ENCODE data around the gene SRSF12. TPM values are rescaled to one million over a fixed set of nuclear protein-coding genes. Genes with fewer than 3 reads are reported as not detected.
A peak's percentile ranks its signal among the peaks of the same experiment; 100 is the strongest.

Gene SRSF12
- total RNA-seq, 1 donor from 2014 or later = 12.1 TPM

DNA sequence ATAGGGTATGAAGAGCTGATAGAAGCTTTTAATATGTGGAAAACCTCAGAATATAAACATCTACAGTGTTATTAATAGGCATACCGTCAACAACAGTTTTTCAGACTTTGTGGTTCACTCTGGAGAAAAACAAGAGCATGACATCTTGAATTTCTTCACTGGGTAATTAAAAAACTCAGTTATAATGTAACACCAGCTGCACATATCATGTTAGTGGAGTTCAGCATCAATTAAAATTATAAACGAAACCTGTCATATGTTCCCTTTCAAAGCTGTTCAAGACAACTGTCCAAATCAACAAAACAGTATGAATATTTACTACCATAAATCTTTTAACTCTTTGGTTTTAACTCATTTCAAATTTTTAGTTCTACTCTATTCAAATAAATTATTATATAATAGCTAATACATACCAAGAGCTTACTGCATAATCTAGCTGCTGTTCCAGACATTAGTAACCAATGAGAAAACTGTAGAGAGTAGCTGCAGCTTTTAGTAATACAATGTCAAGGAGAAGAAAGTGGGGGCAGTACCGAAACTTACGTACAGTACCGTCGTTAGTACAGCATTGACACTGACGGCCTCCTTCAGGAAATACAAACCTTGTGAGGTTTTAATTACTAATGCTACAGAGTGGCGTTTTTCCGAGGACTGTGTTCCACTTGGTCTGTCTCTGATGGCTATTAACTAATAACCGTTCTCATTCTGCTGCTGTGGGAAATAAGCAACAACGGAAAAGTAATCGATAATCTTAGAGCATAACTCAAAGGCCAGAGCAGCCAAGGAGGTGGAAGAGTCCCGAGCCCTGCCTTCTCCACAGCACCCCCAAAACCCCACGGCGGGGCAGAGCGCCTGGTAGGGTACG is 27.5 kb upstream of the SRSF12 start:
- peaks cover 5% of the 10 kb centered on the region for H3K36me3 Mint-ChIP-seq (ENCODE audit: unreplicated experiment)
- TF ChIP-seq, protein P1, sequence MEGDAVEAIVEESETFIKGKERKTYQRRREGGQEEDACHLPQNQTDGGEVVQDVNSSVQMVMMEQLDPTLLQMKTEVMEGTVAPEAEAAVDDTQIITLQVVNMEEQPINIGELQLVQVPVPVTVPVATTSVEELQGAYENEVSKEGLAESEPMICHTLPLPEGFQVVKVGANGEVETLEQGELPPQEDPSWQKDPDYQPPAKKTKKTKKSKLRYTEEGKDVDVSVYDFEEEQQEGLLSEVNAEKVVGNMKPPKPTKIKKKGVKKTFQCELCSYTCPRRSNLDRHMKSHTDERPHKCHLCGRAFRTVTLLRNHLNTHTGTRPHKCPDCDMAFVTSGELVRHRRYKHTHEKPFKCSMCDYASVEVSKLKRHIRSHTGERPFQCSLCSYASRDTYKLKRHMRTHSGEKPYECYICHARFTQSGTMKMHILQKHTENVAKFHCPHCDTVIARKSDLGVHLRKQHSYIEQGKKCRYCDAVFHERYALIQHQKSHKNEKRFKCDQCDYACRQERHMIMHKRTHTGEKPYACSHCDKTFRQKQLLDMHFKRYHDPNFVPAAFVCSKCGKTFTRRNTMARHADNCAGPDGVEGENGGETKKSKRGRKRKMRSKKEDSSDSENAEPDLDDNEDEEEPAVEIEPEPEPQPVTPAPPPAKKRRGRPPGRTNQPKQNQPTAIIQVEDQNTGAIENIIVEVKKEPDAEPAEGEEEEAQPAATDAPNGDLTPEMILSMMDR (IDR thresholded peaks at IDR 0.05; ENCODE audit: partially characterized antibody, unreplicated experiment) = no peak
- H3K4me1 Mint-ChIP-seq (ENCODE audit: low read depth, unreplicated experiment) = no peaks in the 10 kb centered on the region
- peaks cover 2% of the 10 kb centered on the region for H3K9me3 Mint-ChIP-seq (ENCODE audit: unreplicated experiment)
- DNase-seq = no peak
- peak overlapping the region; percentile 90 for H3K4me3 Mint-ChIP-seq (ENCODE audit: unreplicated experiment)
- no peak overlapping the region for H3K27ac Mint-ChIP-seq (ENCODE audit: unreplicated experiment)
- H3K27me3 Mint-ChIP-seq (ENCODE audit: unreplicated experiment) = peaks cover 9% of the 10 kb centered on the region

DNA sequence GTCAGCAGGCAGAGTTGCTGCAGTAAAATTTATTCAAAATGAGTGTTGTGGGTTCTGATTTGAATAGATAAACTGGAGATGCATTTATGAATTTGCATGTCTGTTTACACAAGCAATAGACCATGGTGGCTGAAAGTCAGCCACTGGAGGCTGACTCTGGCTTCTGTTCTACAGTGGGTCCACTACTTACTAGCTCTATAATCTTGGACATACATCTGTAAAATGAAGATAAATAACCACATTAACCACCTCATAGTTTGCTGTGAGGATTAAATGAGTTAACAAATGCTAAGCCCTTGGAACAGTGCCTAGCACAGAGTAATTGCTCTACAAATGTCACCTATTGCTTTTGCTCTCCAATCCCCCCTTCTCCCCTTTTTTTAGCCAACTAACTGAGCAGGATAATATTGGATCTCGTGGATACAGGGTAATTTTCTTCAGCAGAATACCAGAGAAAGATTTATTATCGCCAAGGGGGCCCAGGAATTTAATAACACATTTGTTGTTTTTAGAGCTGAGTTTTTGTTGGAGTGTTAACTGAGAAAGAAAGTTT is 26.6 kb upstream of the SRSF12 start:
- Mint-ChIP-seq H3K36me3 (ENCODE audit: unreplicated experiment) (peaks cover 5% of the 10 kb centered on the region), H3K4me1 (ENCODE audit: low read depth, unreplicated experiment) (no peaks in the 10 kb centered on the region), H3K27ac (ENCODE audit: unreplicated experiment) (no peak overlapping the region), H3K9me3 (ENCODE audit: unreplicated experiment) (peaks cover 2% of the 10 kb centered on the region), H3K27me3 (ENCODE audit: unreplicated experiment) (peaks cover 9% of the 10 kb centered on the region), H3K4me3 (ENCODE audit: unreplicated experiment) (no peak overlapping the region)
- TF ChIP-seq, protein P1 (IDR thresholded peaks at IDR 0.05; ENCODE audit: partially characterized antibody, unreplicated experiment) = no peak
- DNase-seq = no peak

DNA sequence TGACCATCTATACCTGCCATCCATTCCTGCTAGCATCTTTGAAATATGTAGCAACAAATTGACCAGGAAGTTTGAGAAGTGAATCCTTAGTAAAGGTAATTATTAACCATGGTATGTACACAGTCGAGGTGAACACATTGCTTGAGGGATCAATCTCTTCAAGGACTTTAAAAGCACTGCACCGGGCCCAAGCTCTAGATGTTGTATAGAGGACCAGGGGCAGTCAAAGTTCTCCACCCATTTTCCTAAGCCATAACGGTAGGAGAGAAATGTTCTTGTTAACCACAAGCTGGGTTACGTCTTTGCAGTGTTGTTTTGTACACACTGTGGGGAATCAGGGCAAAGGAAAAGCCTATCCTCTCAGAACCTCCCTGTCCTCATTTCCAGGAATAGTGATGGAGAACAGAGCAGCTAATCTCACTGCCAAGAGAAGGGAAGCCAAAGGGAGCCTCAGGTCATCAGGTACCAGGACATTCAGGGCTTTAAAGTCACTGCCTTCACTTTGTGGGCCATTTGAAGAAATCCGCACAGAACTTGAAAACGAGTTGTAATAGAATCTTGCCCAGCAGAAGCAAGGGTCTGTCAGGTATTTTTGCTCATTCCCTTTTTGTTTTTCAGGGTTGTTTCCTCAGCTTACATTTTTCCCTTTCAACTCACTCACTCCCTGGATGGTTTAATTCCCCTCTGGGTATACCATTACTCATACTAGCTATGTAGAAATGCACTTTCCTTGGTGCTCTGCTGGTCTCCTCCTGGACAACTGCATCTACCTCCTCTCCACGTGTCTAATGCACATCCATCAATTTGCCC is 22.7 kb upstream of the SRSF12 start:
- TF ChIP-seq, protein P1 (IDR thresholded peaks at IDR 0.05; ENCODE audit: partially characterized antibody, unreplicated experiment) = no peak
- DNase-seq = no peak
- peaks cover 1% of the 10 kb centered on the region for H3K9me3 Mint-ChIP-seq (ENCODE audit: unreplicated experiment)
- peaks cover 1% of the 10 kb centered on the region for H3K27me3 Mint-ChIP-seq (ENCODE audit: unreplicated experiment)
- H3K4me3 Mint-ChIP-seq (ENCODE audit: unreplicated experiment) = no peak overlapping the region
- H3K36me3 Mint-ChIP-seq (ENCODE audit: unreplicated experiment) = no peaks in the 10 kb centered on the region
- H3K27ac Mint-ChIP-seq (ENCODE audit: unreplicated experiment) = no peak overlapping the region
- no peaks in the 10 kb centered on the region for H3K4me1 Mint-ChIP-seq (ENCODE audit: low read depth, unreplicated experiment)

DNA sequence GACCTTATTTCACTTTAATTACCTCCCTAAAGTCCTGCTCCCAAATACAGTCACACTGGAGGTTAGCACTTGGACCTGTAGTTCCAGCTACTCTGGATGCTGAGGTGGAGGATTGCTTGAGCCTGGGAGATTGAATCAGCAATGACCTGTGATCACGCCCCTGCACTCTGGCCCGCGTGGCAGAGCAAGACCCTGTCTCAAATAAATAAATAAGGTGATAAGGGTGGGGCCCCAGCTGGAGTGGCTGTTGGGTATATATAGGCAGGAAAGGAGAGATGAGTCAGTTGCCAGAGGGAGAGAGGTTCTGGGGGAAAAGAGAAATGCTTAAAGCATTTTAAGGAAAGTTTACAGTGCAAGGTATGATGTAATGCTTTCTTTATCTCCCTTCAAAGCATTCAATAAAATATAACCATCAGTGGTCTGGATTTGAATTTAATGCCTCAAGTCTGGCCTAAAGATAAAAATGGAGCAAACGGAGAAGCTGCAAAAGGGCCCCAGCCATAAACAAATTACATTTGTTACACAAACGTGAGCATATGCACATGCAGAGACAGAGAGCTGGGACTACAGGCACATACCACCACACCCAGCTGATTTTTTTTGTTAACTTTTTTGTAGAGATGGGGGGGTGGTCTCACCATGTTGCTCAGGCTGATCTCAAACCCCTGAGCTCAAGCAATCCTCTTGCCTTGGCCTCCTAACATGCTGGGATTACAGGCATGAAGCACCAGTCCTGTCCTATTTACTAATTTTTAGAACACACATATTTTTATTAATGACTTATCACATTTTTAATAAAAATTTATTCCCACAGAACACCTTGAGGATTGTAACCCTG is 21.9 kb upstream of the SRSF12 start:
- Mint-ChIP-seq H3K9me3 (ENCODE audit: unreplicated experiment) (no peaks in the 10 kb centered on the region), H3K27ac (ENCODE audit: unreplicated experiment) (no peak overlapping the region), H3K27me3 (ENCODE audit: unreplicated experiment) (no peaks in the 10 kb centered on the region), H3K4me3 (ENCODE audit: unreplicated experiment) (no peak overlapping the region), H3K4me1 (ENCODE audit: low read depth, unreplicated experiment) (no peaks in the 10 kb centered on the region), H3K36me3 (ENCODE audit: unreplicated experiment) (no peaks in the 10 kb centered on the region)
- no peak for DNase-seq
- TF ChIP-seq, protein P1 (IDR thresholded peaks at IDR 0.05; ENCODE audit: partially characterized antibody, unreplicated experiment) = no peak

Data from glutamatergic neuron (in vitro differentiated cells).